Measurements from ENCODE around the gene SEMA3F. TPM values are rescaled to one million over a fixed set of nuclear protein-coding genes. Genes with fewer than 3 reads are reported as not detected.

Gene SEMA3F
- total and polyA plus RNA-seq, 4 donors, result 27.8 to 54.3 (median 47.4) TPM

DNA sequence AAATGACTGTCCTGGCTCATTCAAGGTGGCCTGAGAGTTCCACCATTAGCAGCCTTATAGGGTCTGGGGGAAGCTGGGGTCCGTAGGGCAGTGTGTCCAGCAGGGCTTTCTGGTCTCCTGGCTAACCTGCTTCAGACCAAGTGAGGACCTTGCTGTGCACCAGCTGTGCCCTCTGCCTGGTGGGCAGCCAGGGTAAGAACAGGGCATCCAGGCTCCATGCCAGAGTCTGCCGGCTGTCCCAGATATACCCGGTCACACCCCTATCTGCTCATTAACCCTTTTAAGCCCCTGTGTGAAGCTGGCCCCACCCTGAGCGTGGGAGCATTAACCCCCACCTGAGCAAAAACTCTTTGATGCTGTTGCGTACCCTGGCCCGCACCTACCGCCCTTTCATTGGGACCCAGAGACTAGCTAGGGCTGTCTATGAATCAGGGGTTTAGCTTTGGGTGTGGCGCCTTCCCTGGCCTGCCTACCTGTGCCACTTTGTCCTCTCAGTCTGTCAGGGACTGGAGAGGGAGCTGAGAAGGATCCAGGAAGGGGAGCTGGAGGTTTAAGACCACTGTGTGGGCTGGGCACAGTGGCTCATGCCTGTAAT is 17.6 kb downstream of the SEMA3F start:
- WGBS, 2 donors, result 73 to 83% methylated on average over 8 of the region's 8 CpGs
- peaks cover 0 to 11% (median 8%) of the 10 kb centered on the region in 4 donors for H3K36me3 ChIP-seq (ENCODE audit: control insufficient read depth in 4 of 4, insufficient read depth in 4 of 4, low read length in 4 of 4)
- no peak overlapping the region for H3K9ac ChIP-seq (ENCODE audit: insufficient read depth in 1 of 2, low read length in 2 of 2)
- H3K27me3 ChIP-seq (ENCODE audit: control insufficient read depth in 3 of 3, insufficient read depth in 3 of 3, low read length in 2 of 3), result no peaks in the 10 kb centered on the region
- ATAC-seq (ENCODE audit: insufficient read depth, low FRiP score) (no peak), DNase-seq (no peak)
- peak overlapping the region in 1 of 2 donors; percentile 74 for H3K27ac ChIP-seq (ENCODE audit: low read depth in 1 of 2, low read length in 1 of 2)
- peaks cover 0 to 35% (median 24%) of the 10 kb centered on the region in 5 donors for H3K4me1 ChIP-seq (ENCODE audit: control insufficient read depth in 5 of 5, insufficient read depth in 5 of 5, low read length in 5 of 5)
- no peak overlapping the region for H3K4me3 ChIP-seq
- TF ChIP-seq, protein P1, sequence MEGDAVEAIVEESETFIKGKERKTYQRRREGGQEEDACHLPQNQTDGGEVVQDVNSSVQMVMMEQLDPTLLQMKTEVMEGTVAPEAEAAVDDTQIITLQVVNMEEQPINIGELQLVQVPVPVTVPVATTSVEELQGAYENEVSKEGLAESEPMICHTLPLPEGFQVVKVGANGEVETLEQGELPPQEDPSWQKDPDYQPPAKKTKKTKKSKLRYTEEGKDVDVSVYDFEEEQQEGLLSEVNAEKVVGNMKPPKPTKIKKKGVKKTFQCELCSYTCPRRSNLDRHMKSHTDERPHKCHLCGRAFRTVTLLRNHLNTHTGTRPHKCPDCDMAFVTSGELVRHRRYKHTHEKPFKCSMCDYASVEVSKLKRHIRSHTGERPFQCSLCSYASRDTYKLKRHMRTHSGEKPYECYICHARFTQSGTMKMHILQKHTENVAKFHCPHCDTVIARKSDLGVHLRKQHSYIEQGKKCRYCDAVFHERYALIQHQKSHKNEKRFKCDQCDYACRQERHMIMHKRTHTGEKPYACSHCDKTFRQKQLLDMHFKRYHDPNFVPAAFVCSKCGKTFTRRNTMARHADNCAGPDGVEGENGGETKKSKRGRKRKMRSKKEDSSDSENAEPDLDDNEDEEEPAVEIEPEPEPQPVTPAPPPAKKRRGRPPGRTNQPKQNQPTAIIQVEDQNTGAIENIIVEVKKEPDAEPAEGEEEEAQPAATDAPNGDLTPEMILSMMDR (IDR thresholded peaks at IDR 0.05; ENCODE audit: control extremely low read depth, extremely low read depth), result no peak
- H3K9me3 ChIP-seq (ENCODE audit: control insufficient read depth in 4 of 4, insufficient read depth in 3 of 4, low read length in 3 of 4), result no peaks in the 10 kb centered on the region

DNA sequence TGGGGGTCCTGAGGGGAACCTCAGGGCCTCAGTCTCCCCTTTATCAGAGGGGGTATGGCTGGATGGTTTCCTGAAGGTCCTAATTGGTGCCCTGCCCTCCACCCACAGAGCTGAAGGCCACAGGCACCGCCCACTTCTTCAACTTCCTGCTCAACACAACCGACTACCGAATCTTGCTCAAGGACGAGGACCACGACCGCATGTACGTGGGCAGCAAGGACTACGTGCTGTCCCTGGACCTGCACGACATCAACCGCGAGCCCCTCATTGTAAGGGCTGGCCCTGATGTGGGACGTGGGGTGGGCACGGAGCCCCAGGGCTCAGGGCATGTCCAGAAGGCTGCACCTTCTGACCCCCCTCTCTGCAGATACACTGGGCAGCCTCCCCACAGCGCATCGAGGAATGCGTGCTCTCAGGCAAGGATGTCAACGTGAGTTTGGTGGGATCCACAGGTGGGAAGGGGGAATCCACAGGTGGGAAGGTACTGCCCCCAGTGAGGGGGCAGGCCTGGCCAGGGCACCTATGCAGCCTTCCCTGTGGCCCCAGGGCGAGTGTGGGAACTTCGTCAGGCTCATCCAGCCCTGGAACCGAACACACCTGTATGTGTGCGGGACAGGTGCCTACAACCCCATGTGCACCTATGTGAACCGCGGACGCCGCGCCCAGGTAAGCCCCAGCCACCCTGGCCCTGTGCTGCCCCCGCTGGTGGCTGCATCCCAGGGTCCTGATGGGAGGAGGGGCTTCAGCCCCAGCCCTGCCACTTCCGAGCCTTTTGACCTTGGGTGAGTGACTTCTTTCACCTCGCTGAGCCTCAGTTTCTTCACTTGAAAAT is 18.8 kb downstream of the SEMA3F start:
- DNase-seq, result no peak
- Histone ChIP-seq H3K27me3 (ENCODE audit: control insufficient read depth in 3 of 3, insufficient read depth in 3 of 3, low read length in 2 of 3) (no peaks in the 10 kb centered on the region), H3K4me3 (no peak overlapping the region), H3K27ac (ENCODE audit: low read depth in 1 of 2, low read length in 1 of 2) (no peak overlapping the region), H3K9me3 (ENCODE audit: control insufficient read depth in 4 of 4, insufficient read depth in 3 of 4, low read length in 3 of 4) (no peaks in the 10 kb centered on the region), H3K4me1 (ENCODE audit: control insufficient read depth in 5 of 5, insufficient read depth in 5 of 5, low read length in 5 of 5) (peaks cover 0 to 27% (median 12%) of the 10 kb centered on the region in 5 donors), H3K36me3 (ENCODE audit: control insufficient read depth in 4 of 4, insufficient read depth in 4 of 4, low read length in 4 of 4) (peaks cover 0 to 11% (median 8%) of the 10 kb centered on the region in 4 donors), H3K9ac (ENCODE audit: insufficient read depth in 1 of 2, low read length in 2 of 2) (no peak overlapping the region)
- TF ChIP-seq, protein P1 (IDR thresholded peaks at IDR 0.05; ENCODE audit: control extremely low read depth, extremely low read depth), result no peak
- 72 to 79% methylated on average over 29 of the region's 29 CpGs for WGBS, 2 donors
- no peak for ATAC-seq (ENCODE audit: insufficient read depth, low FRiP score)

DNA sequence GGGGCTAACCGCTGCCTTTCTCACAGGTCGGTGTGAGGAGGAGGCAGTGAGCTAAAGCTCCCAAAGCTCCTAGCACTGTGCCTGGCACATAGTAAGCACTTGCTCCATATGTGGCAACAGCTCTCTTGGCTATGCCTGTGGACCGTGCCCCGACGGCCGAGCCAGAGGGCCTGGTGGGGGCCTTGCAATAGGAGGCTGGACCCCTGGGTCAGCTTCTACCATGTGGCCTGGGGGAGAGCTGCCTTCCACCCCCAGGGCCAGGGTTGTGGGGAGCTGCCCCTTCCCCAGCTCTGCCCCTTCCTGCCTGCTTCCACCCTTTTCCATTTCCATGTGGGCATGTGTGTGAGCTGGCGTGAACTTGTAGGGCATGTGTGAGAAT is 19.4 kb downstream of the SEMA3F start:
- Histone ChIP-seq H3K9ac (ENCODE audit: insufficient read depth in 1 of 2, low read length in 2 of 2) (no peak overlapping the region), H3K4me1 (ENCODE audit: control insufficient read depth in 5 of 5, insufficient read depth in 5 of 5, low read length in 5 of 5) (peaks cover 0 to 21% (median 9%) of the 10 kb centered on the region in 5 donors), H3K27me3 (ENCODE audit: control insufficient read depth in 3 of 3, insufficient read depth in 3 of 3, low read length in 2 of 3) (no peaks in the 10 kb centered on the region), H3K36me3 (ENCODE audit: control insufficient read depth in 4 of 4, insufficient read depth in 4 of 4, low read length in 4 of 4) (peaks cover 0 to 11% (median 8%) of the 10 kb centered on the region in 4 donors), H3K9me3 (ENCODE audit: control insufficient read depth in 4 of 4, insufficient read depth in 3 of 4, low read length in 3 of 4) (no peaks in the 10 kb centered on the region), H3K27ac (ENCODE audit: low read depth in 1 of 2, low read length in 1 of 2) (no peak overlapping the region), H3K4me3 (no peak overlapping the region)
- TF ChIP-seq, protein P1 (IDR thresholded peaks at IDR 0.05; ENCODE audit: control extremely low read depth, extremely low read depth), result no peak
- 93 to 95% methylated on average over 7 of the region's 7 CpGs for WGBS, 2 donors
- ATAC-seq (ENCODE audit: insufficient read depth, low FRiP score) (no peak), DNase-seq (no peak)
